ENCODE measurements around the gene LRRC61.

The LRRC61 gene

GRCh38 chr7:150332852-150333635 is 9.9 kb downstream of the LRRC61 start:
- DNase-seq (ENCODE audit: low read depth in 1 of 2, low spot score in 1 of 2) = no peak
- TF ChIP-seq JUND (IDR thresholded peaks at IDR 0.05; ENCODE audit: low read depth) = no peak
- in situ Hi-C loops (cut with HindIII; ENCODE audit: low pct_unique_long_range_greater_than_20kb, low sequenced_read_pairs) = no loop called here

DNA sequence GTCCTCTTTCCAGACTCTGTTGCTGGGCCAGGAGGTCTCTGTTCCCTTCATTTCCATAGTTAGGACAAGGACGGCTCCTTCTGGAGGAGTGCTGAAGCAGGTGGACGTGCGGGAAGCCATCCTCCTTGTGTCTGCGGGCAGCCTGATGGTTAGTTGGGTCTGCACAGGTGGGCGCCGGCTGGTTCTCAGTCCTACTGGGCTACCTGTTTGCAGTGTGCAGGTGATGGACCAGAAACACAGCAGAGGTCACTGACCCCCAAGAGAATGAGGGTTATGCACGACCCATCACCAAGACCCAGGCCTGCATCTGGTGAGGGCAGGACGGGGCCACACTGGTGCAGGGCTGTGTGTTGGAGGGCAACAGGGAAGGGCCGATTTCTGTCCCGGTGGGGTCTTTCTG is 10.5 kb downstream of the LRRC61 start:
- no peak for TF ChIP-seq JUND (IDR thresholded peaks at IDR 0.05; ENCODE audit: low read depth)
- no peak for DNase-seq (ENCODE audit: low read depth in 1 of 2, low spot score in 1 of 2)
- in situ Hi-C loops (cut with HindIII; ENCODE audit: low pct_unique_long_range_greater_than_20kb, low sequenced_read_pairs) = no loop called here

- no peak for TF ChIP-seq JUND (IDR thresholded peaks at IDR 0.05; ENCODE audit: low read depth)
- in situ Hi-C loops (cut with HindIII; ENCODE audit: low pct_unique_long_range_greater_than_20kb, low sequenced_read_pairs) = no loop called here
- DNase-seq (ENCODE audit: low read depth in 1 of 2, low spot score in 1 of 2) = no peak
These were observed 11.0 kb downstream of the LRRC61 start for GRCh38 chr7:150334108-150334507.

DNA sequence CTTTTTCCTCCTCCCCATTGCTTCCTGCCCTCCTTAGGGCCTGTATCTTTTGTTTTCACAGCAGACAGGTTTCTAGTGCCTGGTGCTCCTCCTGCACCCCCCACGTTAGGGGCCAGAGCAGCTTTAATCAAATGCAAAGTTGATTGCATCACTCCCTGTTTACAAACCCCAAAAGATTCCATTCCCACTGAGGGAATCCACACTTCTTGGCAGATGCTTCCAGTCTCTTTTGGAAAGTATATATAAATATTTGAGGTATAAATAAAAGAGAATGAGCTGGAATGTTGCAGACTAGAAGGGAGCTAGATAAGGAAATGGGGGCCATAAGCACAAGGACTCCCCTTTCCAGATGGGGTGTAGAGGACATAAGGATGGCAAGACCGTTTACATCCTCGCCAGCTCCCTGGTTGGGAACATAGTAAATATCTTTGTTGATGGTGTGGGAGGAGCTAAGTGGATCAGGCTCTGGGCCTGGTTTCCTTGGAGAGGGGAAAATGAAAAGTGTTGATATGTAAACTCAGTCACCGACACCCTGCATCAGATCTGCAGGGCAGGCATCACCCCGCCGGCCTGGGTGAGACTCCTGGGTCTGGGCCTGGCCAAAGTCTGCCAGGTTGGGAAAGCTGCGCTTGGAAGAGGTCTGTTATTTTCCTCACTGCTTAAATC is 12.1 kb downstream of the LRRC61 start:
- no peak for DNase-seq (ENCODE audit: low read depth in 1 of 2, low spot score in 1 of 2)
- in situ Hi-C loops (cut with HindIII; ENCODE audit: low pct_unique_long_range_greater_than_20kb, low sequenced_read_pairs) = no loop called here
- TF ChIP-seq JUND (IDR thresholded peaks at IDR 0.05; ENCODE audit: low read depth) = no peak

DNA sequence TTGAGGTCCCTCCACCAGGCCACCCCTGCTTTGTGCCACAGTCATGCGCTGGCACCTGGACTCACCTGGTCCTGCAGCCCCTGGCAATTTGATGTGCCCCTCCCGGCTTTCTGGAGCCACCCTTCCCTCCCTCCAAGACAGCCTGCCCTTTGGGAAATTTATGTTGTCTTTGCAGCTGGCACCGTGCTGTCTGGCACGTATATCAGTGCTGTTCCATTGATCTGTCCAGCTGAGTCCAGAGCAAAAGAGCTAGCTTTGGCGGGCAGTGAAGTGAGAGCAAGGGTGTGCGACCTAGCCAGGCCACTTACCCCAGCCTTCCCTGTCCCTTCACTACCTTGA is 12.6 kb downstream of the LRRC61 start:
- no peak for DNase-seq (ENCODE audit: low read depth in 1 of 2, low spot score in 1 of 2)
- no peak for TF ChIP-seq JUND (IDR thresholded peaks at IDR 0.05; ENCODE audit: low read depth)

DNA sequence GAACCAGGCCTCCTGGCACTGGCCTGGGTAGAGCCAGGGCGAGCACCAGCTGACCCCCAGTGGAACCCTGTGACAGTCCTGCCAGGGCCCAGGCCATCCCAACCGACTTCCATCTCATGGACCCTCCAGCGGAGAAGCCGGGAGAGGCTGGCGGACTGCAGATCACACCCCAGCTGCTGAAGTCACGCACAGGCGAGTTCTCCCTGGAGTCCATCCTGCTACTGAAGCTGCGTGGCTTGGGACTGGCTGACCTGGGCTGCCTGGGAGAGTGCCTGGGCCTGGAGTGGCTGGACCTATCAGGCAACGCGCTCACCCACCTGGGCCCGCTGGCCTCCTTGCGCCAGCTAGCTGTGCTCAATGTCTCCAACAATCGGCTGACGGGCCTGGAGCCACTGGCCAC is 13.6 kb downstream of the LRRC61 start:
- TF ChIP-seq JUND (IDR thresholded peaks at IDR 0.05; ENCODE audit: low read depth) = no peak
- in situ Hi-C loops (cut with HindIII; ENCODE audit: low pct_unique_long_range_greater_than_20kb, low sequenced_read_pairs) = no loop called here
- no peak for DNase-seq (ENCODE audit: low read depth in 1 of 2, low spot score in 1 of 2)

More for the DNA sequence above, 12.6 kb downstream of the LRRC61 start:
- in situ Hi-C loops (cut with HindIII; ENCODE audit: low pct_unique_long_range_greater_than_20kb, low sequenced_read_pairs) = no loop called here

GRCh38 chr7:150337179-150337578 is 14.0 kb downstream of the LRRC61 start:
- no peak for DNase-seq (ENCODE audit: low read depth in 1 of 2, low spot score in 1 of 2)
- in situ Hi-C loops (cut with HindIII; ENCODE audit: low pct_unique_long_range_greater_than_20kb, low sequenced_read_pairs) = no loop called here

DNA sequence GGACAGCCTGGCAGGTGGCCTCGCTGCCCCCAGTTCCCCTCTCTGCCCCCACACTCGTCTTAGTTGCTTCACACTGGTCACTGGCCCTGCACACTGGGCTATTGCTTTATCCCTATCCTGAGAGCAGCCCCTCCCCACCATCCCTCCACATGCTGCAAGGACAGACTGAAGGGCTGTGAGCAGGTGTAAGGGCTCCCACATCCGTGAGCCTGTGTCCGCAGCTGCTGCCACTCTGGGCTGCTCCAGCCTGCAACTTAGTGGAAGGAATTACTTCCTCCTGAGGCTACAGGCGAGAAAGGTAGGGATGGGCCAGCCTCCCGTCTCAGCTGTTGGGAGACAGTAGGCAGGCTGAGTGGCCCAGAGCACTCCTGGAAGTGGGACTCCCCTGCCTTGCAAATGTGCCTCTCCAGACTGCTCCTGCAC is 14.5 kb downstream of the LRRC61 start:
- DNase-seq (ENCODE audit: low read depth in 1 of 2, low spot score in 1 of 2) = no peak
- TF ChIP-seq JUND (IDR thresholded peaks at IDR 0.05; ENCODE audit: low read depth) = no peak
- in situ Hi-C loops (cut with HindIII; ENCODE audit: low pct_unique_long_range_greater_than_20kb, low sequenced_read_pairs) = no loop called here

More at GRCh38 chr7:150337179-150337578, 14.0 kb downstream of the LRRC61 start:
- TF ChIP-seq JUND (IDR thresholded peaks at IDR 0.05; ENCODE audit: low read depth) = no peak

- no peak for DNase-seq (ENCODE audit: low read depth in 1 of 2, low spot score in 1 of 2)
- in situ Hi-C loops (cut with HindIII; ENCODE audit: low pct_unique_long_range_greater_than_20kb, low sequenced_read_pairs) = no loop called here
These were observed 15.1 kb downstream of the LRRC61 start for GRCh38 chr7:150338166-150338829.

GRCh38 chr7:150339409-150339809 is 16.3 kb downstream of the LRRC61 start:
- in situ Hi-C loops (cut with HindIII; ENCODE audit: low pct_unique_long_range_greater_than_20kb, low sequenced_read_pairs) = no loop called here
- TF ChIP-seq JUND (IDR thresholded peaks at IDR 0.05; ENCODE audit: low read depth) = no peak
- DNase-seq (ENCODE audit: low read depth in 1 of 2, low spot score in 1 of 2) = no peak

More at GRCh38 chr7:150338166-150338829, 15.1 kb downstream of the LRRC61 start:
- TF ChIP-seq JUND (IDR thresholded peaks at IDR 0.05; ENCODE audit: low read depth) = no peak

- no peak for DNase-seq (ENCODE audit: low read depth in 1 of 2, low spot score in 1 of 2)
- TF ChIP-seq JUND (IDR thresholded peaks at IDR 0.05; ENCODE audit: low read depth) = no peak
- in situ Hi-C loops (cut with HindIII; ENCODE audit: low pct_unique_long_range_greater_than_20kb, low sequenced_read_pairs) = no loop called here
These were observed 17.0 kb downstream of the LRRC61 start for GRCh38 chr7:150340024-150340749.

DNA sequence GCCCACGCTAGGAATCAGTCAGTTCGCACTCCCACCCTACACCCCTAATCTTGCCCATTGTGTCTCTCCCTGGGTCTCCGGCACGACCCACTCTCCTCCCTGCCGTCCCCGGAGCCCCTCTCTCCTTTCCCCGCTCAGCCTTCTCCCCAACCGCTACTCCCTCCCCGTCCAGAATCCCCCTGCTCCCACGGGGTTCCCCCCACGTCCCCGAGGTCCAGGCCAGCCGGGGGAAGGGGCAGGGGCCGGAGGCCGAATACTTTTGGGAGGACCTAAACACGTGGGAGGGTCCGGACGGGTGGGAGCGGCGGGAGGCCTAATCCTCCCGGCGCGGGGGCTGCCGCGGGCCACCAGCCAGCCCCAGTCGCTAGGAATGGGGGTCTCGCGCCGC is 17.7 kb downstream of the LRRC61 start:
- in situ Hi-C loops (cut with HindIII; ENCODE audit: low pct_unique_long_range_greater_than_20kb, low sequenced_read_pairs) = no loop called here
- TF ChIP-seq JUND (IDR thresholded peaks at IDR 0.05; ENCODE audit: low read depth) = no peak
- no peak for DNase-seq (ENCODE audit: low read depth in 1 of 2, low spot score in 1 of 2)
